Activated naive CD8-positive, alpha-beta T cell (primary cell): ENCODE data around the gene UCHL3.

Experiments
- H3K27ac Mint-ChIP-seq: one replicate; pipeline ENCODE4 v1.8.0; 2021; ENCODE audit warnings: mixed read lengths
- H3K27me3 Mint-ChIP-seq: one replicate; pipeline ENCODE4 v1.8.0; 2021; ENCODE audit warnings: mixed read lengths
- H3K36me3 Mint-ChIP-seq: one replicate; pipeline ENCODE4 v1.8.0; 2021; ENCODE audit warnings: mixed read lengths
- H3K4me1 Mint-ChIP-seq: one replicate; pipeline ENCODE4 v1.8.0; 2021; ENCODE audit warnings: low read depth, mixed read lengths
- H3K4me3 Mint-ChIP-seq: one replicate; pipeline ENCODE4 v1.8.0; 2021; ENCODE audit warnings: mild to moderate bottlenecking, mixed read lengths
- H3K9me3 Mint-ChIP-seq: one replicate; pipeline ENCODE4 v1.8.0; 2021; ENCODE audit warnings: low read depth, mixed read lengths

Gene UCHL3

DNA sequence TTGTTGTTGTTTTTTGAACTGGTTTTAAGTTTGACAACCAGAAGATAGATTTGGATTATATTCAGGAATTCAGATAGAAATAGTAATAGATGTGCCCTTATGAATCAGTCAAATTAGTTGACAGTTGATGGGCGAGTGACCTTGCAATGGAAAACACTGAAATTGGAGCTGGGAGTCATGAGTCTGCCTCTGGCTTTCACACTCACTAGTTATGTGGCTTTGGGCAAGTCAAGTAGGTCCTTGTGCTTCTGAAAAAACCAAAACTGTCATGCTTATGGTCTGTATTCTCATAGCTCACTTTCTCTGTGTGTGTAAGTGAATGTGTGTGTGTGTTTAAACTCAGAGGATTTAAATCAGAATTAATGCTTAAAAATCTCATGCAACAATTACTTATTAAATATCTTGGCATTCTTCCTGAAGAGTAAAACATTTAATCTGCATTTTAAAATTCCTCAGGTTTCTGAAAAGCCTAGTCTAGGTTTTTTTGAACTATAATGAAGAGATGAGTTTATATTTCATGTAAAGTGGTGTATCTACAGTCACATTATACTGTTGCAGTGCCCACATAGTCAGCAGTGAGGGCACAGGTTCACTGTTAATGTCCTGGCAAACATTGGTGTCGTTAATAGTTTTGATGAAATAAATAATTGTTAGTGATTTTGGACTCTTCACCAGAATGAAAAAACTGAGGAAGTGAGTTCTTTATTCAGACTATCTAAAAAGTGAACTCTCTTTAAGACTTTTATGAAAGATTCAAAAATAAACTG, 32.5 kb downstream of the UCHL3 start:
- Mint-ChIP-seq H3K27ac (no peak overlapping the region), H3K4me1 (peaks cover 14% of the 10 kb centered on the region), H3K36me3 (peaks cover 40% of the 10 kb centered on the region), H3K4me3 (no peak overlapping the region), H3K27me3 (no peaks in the 10 kb centered on the region), H3K9me3 (peaks cover 5% of the 10 kb centered on the region)

DNA sequence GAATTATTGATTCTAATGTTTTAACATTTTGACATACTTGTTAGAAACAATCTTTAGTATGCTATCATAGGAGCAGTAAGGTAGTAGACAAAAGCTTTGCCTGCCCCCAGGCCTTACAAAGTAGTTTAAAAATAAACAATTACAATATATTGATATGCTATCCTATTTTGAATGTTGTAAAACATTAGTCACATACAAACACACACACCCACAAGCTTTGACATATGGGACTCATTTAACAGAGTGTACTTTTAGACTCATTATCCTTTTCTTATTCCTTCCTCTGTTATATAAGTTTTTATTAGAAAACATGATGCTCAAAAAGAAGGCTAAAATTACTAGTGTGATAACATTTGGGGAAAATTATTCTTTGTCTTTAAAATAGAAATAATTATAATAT, 33.5 kb downstream of the UCHL3 start:
- Mint-ChIP-seq H3K9me3 (peaks cover 5% of the 10 kb centered on the region), H3K4me3 (no peak overlapping the region), H3K4me1 (peaks cover 8% of the 10 kb centered on the region), H3K27ac (no peak overlapping the region), H3K36me3 (peaks cover 42% of the 10 kb centered on the region), H3K27me3 (no peaks in the 10 kb centered on the region)

DNA sequence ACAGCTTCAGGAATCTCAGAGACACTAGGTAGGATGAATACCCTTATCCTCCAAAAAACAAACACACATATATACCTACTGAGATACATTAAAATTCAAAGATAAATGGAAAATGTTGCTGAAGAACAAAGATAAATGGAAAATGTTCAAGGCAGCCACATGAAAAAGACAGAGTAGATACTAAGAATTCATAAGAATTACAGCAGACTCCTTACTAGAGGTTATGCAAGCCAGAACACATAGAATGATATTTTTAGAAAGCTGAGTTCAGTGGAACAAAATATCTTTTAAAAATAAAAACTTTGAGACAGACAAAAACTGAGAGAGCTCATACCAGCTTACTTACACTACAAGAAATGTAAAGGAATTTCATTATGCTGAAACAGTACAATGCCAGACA, 35.6 kb downstream of the UCHL3 start:
- Mint-ChIP-seq H3K4me3 (no peak overlapping the region), H3K27ac (no peak overlapping the region), H3K4me1 (peaks cover 5% of the 10 kb centered on the region), H3K27me3 (no peaks in the 10 kb centered on the region), H3K9me3 (peaks cover 5% of the 10 kb centered on the region), H3K36me3 (peaks cover 43% of the 10 kb centered on the region)

DNA sequence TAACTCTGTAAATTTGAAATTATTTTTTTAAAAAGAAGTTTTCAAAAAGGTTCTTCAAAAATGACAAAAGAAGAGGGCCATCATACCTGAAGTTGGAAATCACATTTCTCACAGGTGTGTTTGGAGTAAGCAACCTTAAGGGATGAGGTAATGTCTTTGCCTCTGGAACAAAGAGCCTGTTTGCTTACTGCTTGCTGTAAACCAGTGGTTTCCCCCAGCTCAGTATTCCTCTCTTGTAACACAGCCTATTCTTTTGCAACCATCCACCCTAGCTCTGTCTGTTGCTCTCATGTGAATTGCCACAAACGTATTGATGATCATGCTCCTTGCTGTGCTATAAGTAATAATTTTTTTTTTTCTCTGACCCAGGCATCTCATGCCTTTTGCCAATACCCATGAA, 38.1 kb downstream of the UCHL3 start:
- no peaks in the 10 kb centered on the region for H3K27me3 Mint-ChIP-seq
- H3K27ac Mint-ChIP-seq: no peak overlapping the region
- peaks cover 42% of the 10 kb centered on the region for H3K36me3 Mint-ChIP-seq
- peaks cover 5% of the 10 kb centered on the region for H3K9me3 Mint-ChIP-seq
- no peak overlapping the region for H3K4me3 Mint-ChIP-seq
- H3K4me1 Mint-ChIP-seq: peaks cover 5% of the 10 kb centered on the region

DNA sequence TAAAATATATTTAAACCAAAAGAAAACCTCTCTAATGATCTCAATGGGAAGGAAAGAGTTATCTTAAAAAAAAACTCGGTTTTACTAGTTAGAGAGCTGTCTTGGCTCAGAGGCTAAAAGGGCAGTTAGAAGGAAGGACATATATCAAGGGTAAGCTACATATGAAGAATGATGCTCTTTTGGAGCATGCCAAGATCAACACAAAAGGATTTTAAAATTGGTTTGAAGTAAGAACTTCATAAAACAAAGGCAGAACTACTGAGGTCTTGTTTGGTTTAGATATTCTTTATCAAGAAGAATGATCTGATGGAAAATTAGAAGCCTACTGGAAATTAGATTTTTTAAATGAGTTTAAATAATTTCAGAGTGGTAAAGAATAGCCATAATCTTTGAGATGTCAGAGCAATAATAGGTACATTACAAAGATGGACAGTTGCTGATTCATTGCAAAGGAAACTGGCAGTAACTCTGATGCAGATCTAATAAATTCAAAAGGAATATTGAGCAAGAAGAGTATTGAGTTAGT, 47.1 kb downstream of the UCHL3 start:
- H3K9me3 Mint-ChIP-seq: no peaks in the 10 kb centered on the region
- no peak overlapping the region for H3K4me3 Mint-ChIP-seq
- H3K27me3 Mint-ChIP-seq: no peaks in the 10 kb centered on the region
- no peak overlapping the region for H3K27ac Mint-ChIP-seq
- H3K36me3 Mint-ChIP-seq: peaks cover 29% of the 10 kb centered on the region
- H3K4me1 Mint-ChIP-seq: no peaks in the 10 kb centered on the region

DNA sequence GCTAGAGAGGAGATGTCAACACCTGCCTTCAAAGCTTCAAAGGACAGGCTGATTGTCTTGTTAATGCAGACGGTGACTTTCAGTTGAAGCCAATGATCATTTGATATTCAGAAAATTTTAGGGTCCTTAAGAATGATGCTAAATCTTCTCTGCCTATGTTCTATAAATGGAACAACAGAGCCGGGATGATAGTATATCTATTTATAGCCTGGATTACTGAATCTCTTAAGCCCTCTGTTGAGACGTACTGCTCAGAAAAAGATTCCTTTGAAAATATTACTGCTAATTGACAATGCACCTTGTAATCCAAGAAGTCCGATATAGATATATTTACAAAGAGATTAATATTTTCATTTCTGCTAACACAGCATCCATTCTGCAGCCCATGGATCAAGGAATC, 50.8 kb downstream of the UCHL3 start:
- Mint-ChIP-seq H3K9me3 (no peaks in the 10 kb centered on the region), H3K36me3 (peaks cover 26% of the 10 kb centered on the region)

DNA sequence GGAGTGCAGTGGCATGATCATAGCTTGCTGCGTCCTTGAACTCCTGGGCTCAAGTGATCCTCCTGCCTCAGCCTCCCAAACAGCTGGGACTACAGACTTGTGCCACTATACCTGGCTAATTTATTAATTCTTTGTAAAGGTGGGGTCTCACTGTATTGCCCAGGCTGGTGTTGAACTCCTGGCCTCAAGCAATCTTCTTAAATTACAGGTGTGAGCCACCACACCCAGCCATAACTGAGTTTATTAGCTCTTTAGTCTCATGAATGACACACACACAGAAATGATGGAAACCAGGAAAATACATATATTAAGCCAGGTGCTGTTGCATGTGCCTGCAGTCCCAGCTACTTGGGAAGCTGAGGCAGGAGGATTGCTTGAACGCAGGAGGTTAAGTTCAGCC, 53.4 kb downstream of the UCHL3 start:
- peaks cover 22% of the 10 kb centered on the region for H3K36me3 Mint-ChIP-seq
- H3K4me1 Mint-ChIP-seq: no peaks in the 10 kb centered on the region
- H3K9me3 Mint-ChIP-seq: no peaks in the 10 kb centered on the region
- H3K4me3 Mint-ChIP-seq: no peak overlapping the region
- no peaks in the 10 kb centered on the region for H3K27me3 Mint-ChIP-seq
- no peak overlapping the region for H3K27ac Mint-ChIP-seq

More for the DNA sequence above, 50.8 kb downstream of the UCHL3 start:
- Mint-ChIP-seq H3K27me3 (no peaks in the 10 kb centered on the region), H3K4me1 (no peaks in the 10 kb centered on the region), H3K4me3 (no peak overlapping the region), H3K27ac (no peak overlapping the region)

DNA sequence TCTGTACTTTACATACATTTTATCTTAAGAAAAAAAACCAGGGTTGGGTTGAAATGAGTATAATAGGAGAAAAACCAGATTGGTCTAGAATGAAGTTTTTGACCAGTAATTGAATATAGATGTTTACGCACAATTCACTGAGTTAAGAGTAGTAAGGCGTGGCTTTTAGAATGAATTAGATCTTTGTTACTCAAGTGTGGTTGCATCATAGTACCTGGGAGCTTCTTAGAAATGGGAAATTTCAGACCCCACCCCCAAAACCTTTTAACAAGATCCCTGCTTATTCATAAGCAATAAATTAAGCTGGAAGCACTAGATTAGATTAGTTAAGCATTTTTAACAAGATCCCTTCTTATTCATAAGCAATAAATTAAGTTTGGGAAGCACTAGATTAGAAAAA, 57.9 kb downstream of the UCHL3 start:
- Mint-ChIP-seq H3K4me1 (no peaks in the 10 kb centered on the region), H3K27me3 (no peaks in the 10 kb centered on the region), H3K36me3 (peaks cover 12% of the 10 kb centered on the region), H3K27ac (no peak overlapping the region), H3K4me3 (no peak overlapping the region), H3K9me3 (no peaks in the 10 kb centered on the region)

DNA sequence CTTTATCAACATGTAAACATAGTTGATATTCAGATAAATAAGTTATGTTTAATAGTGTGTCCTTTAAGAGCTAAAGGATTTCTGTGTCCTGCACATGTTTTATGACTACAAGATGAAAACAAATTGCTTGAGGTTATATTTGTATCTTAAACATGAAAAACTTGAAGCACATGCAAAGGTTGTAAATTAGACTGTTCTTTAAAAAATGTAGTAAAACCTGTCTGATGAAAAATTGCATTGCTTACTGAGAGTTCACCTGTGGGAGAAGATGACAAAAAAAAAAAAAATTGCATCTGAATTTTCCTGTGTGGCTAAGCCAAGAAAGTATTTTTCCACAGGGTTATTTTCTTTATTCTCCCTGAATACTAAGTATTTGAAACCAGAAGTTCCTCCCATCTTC, 60.9 kb downstream of the UCHL3 start:
- H3K27me3 Mint-ChIP-seq: no peaks in the 10 kb centered on the region
- peaks cover 27% of the 10 kb centered on the region for H3K36me3 Mint-ChIP-seq
- no peak overlapping the region for H3K27ac Mint-ChIP-seq
- no peak overlapping the region for H3K4me3 Mint-ChIP-seq
- H3K9me3 Mint-ChIP-seq: no peaks in the 10 kb centered on the region
- no peaks in the 10 kb centered on the region for H3K4me1 Mint-ChIP-seq

DNA sequence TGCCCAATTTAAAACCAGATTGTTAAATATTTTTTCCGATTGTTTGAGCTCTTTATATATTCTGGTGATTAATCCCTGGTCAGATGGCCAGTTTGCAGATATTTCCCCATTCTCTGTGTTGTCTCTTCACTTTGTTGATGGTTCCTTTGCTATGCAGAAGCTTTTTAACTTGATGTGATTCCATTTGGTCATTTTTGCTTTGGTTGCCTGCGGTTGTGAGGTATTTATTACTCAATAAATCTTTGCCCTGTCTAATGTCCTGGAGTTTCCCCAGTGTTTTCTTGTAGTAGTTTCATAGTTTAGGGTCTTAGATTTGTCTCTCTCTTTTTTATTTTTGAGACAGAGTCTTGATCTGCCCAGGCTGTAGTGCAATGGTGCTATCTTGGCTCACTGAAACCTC, 62.8 kb downstream of the UCHL3 start:
- peaks cover 23% of the 10 kb centered on the region for H3K36me3 Mint-ChIP-seq
- H3K27me3 Mint-ChIP-seq: no peaks in the 10 kb centered on the region
- H3K4me1 Mint-ChIP-seq: no peaks in the 10 kb centered on the region
- no peak overlapping the region for H3K4me3 Mint-ChIP-seq
- H3K27ac Mint-ChIP-seq: no peak overlapping the region
- no peaks in the 10 kb centered on the region for H3K9me3 Mint-ChIP-seq

DNA sequence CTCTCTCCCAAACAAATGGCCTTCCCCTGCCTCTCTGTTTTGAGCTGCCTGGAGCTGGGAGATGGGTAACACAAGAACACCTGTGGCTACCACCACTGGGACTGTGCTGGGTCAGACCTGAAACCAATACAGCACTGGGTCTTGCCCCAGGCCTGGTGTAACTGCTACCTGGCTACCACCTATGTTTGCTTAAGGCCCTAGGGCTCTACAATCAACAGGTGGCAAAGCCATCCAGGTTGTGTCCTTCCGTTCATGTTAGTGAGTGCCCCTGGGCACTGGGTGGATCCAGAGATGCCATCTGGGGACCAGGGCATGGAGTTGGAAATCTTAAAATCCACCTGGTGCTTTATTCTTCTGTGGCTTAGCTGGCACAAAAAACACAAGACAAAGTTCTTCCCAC, 67.6 kb downstream of the UCHL3 start:
- Mint-ChIP-seq H3K36me3 (peaks cover 28% of the 10 kb centered on the region), H3K9me3 (no peaks in the 10 kb centered on the region), H3K4me1 (no peaks in the 10 kb centered on the region), H3K4me3 (no peak overlapping the region), H3K27ac (no peak overlapping the region), H3K27me3 (no peaks in the 10 kb centered on the region)

DNA sequence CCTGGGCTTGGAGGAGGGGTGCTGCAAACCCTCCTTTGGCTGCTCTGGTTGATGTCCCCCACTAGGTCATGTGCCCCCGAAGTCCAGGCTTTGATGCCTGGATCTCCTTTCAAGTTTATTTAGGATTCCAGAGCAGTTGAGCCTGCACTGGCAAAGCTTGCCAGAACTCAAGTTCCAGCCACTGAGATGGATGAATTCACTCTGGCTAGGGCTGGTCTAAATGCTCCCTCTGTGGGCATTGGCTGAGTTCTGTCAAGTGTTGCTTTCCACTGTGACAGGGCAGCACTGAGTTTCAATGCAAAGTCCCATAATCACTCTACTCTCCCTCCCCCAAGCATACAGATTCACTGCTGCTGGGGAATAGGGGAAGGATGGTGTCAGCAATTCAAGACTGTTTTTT, 68.7 kb downstream of the UCHL3 start:
- Mint-ChIP-seq H3K4me1 (no peaks in the 10 kb centered on the region), H3K36me3 (peaks cover 23% of the 10 kb centered on the region), H3K27me3 (no peaks in the 10 kb centered on the region), H3K4me3 (no peak overlapping the region), H3K27ac (no peak overlapping the region), H3K9me3 (no peaks in the 10 kb centered on the region)

DNA sequence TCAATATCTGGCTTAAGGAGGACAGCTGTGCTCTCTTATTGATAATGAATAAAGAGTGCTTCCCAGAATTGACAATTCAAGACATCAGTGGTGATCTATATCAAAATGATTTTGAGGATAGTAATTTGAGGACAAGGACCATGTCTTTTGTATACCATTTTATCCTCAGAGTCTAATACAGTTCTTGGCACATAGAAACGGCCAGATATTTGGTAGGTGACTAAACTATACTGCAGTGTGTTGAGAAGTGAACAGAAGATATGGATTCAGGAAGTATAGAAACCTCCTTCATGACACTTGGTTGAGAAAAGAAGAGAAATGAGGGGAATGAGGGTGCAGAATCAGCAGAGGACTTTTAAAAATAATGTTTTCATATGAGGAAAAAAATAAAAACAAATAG, 70.4 kb downstream of the UCHL3 start:
- Mint-ChIP-seq H3K27ac (no peak overlapping the region), H3K4me3 (no peak overlapping the region), H3K27me3 (no peaks in the 10 kb centered on the region), H3K36me3 (peaks cover 24% of the 10 kb centered on the region), H3K4me1 (no peaks in the 10 kb centered on the region), H3K9me3 (no peaks in the 10 kb centered on the region)

DNA sequence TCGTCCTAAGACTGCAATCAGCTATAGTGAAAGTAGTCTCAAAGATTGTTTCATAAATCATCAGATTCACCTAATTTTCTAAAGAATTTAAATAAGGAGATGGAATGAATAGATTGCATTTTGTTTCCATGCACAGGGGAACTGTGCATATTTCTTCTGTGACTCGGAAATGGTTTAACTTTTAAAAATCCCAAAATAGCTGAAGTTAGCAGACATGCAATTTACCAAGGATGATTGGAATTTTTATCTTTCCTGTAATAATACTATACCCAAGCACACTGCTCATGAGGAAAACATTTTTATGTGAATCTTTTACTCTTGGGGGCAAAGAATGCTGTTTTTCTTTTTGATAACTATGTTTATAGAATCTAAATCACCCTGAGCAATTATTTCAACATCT, 71.6 kb downstream of the UCHL3 start:
- Mint-ChIP-seq H3K4me3 (no peak overlapping the region), H3K27ac (no peak overlapping the region), H3K9me3 (no peaks in the 10 kb centered on the region), H3K36me3 (peaks cover 34% of the 10 kb centered on the region), H3K4me1 (no peaks in the 10 kb centered on the region), H3K27me3 (no peaks in the 10 kb centered on the region)

DNA sequence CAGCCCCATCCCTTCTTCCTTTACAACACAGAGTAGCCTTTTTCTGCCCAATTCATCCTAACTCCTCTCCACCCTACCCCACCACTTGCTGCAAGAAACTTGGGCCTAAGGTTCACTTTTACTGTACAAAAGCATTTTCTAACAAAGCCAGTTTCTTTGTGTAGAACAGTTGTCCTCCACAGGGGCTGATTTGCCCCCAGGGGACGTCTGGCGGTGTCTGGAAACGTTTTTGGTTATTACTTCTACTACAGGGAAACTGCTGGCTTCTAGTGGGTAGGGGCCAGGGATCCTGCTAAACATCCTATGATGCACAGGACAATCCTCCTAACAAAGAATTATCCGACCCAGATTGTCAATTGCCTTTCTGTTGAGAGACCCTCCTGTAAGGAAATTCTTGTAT, 79.2 kb downstream of the UCHL3 start:
- Mint-ChIP-seq H3K27ac (no peak overlapping the region), H3K36me3 (peaks cover 22% of the 10 kb centered on the region), H3K27me3 (no peaks in the 10 kb centered on the region), H3K4me1 (peaks cover 9% of the 10 kb centered on the region), H3K9me3 (no peaks in the 10 kb centered on the region), H3K4me3 (no peak overlapping the region)

DNA sequence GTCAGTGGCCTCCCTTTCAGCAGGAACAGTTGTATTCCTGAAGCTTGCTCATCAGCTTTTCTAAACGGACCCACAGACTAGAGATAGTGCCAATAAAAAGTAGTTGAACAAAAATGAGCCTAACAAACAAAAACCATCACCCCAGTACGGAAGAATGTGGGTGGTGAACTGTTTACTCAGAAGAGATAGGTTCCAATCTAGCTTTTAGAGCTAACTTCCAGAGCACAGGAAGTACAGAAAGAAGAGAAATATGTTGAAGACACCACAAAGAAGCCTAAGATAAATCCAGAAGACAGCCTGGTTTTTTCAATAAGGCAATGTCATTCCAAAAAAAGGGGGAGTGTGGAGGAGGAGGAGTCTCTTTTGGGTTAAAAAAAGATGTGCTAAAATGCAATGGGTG, 83.7 kb downstream of the UCHL3 start:
- H3K27ac Mint-ChIP-seq: no peak overlapping the region
- H3K4me3 Mint-ChIP-seq: peak overlapping the region; percentile 43
- H3K9me3 Mint-ChIP-seq: no peaks in the 10 kb centered on the region
- H3K27me3 Mint-ChIP-seq: no peaks in the 10 kb centered on the region
- H3K36me3 Mint-ChIP-seq: no peaks in the 10 kb centered on the region
- H3K4me1 Mint-ChIP-seq: peaks cover 12% of the 10 kb centered on the region
